NOMO-1 treated with DMSO at 0.1 percent for 48 hours (cell line): Measurements from ENCODE around the gene MOG.

Experiments
- DNase-seq: peaks from one replicate; lab custom pipeline; 2025; ENCODE audit not compliant: unreplicated experiment; lab: John Stamatoyannopoulos, UW

The MOG gene

DNA sequence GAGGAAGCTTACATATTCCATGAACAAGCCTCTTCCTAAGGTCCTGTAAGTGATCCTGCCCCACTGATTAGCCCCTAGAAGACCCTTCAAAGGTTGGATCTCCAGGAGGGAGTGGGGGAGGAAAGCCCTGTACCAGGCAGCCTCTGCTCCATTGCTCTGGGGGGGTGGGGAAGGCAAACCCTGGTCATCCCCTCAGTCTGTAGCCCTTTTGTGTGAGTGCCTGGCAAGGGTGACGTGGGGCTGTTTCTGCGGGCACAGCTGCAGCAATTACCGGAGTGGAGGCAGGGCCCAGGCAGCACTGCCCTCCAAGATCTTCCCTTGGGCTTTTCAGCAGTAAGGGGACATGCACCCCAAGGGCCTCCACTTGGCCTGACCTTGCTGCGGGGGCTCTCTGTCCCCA lies at the start of gene MOG:
MOG (plus strand) TSS at position 295 of the 400 bp plus-strand sequence. CDS start 118 bp downstream, outside the sequence.
- no peak for DNase-seq

DNA sequence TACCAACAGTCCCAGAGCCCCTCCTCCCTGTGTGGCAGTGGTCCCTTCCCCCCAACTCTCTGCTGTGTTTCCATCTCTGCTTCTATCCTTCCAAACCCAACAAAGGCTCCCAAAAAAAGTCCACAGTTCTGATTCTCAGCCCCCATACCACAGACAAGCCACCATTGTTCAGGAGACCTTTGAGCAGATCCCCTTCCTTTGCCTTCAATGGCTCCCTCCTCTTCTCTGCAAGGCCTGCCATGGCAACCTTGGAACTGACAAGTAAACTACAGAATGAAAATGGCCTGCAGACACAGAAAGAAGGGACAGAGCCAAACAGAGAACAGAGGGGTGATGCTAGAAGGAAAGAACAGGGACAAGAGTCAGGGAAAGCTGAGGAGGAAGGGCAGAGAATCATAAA lies 48.8 kb upstream of the MOG start:
- DNase-seq: no peak

DNA sequence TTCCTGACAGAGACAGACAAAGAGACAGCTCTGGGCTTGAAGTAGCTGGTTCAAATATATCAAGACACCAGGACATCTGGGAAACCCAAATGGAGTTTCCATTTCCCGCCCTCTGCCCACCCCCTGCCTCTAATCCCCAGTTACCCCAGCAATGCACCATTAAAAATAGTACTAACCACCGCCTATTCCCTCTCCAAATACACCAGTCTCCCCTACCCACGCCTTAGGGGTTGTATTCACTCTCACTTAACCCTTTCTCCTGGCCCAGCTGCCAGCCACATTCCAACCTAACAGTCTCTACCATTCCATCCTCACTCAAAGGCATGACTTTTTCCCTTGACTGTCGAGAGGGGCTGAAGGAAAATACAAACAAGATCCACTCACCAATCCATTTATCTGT lies 46.4 kb upstream of the MOG start:
- no peak for DNase-seq

DNA sequence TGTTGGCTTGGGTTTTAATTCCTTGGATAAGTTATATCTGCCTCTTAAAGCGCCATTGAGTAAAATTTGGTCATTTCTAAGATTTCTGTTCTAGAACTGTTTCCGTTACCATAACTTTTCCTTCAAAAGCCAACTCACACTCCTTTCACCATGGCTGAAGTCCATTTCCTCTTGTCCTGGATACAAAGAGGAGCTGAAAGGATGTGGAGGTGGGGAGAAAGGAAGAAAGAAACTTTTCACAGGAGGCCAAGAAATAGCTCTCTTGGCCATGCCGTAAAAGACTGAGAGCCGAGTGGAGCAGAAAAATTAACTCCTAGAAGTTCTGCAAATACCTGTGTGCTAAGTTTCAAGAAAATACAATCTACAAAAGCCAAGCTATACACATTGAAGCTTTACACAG lies 45.5 kb upstream of the MOG start:
- no peak for DNase-seq

DNA sequence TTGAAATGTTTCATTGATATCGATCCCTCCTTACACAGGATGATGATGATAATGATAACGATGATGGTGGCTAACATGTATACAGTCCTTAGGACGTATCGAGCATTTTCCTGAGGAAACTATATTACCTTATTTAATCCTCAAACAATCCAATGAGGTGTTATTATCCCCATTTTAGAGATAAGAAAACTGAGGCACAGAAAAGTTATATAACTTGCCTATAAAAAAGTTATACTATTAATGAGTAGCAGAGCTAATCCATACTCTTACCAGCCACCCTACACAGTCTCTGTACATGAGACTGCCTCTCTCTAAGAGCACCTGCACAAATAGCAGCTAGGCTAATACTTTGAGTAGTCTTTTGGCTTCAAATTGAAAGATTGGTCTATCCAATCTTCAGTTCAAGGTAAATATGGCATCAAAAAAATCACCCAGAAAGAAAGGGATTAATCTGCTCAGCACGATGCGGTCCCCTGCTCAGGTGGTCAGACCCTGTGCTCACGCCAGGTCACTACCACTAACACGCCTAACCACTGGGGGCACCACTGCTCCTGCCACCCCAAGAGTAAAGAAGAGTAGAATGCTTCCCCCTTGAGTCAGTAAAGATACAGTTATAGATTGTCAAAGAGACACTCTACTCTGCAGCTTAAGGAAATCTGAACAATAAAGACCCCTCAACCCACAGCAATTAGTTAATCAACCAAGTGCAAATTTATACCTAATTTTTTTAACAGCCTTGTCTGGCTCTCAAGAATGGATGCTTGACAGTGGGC lies 38.9 kb upstream of the MOG start:
- no peak for DNase-seq

DNA sequence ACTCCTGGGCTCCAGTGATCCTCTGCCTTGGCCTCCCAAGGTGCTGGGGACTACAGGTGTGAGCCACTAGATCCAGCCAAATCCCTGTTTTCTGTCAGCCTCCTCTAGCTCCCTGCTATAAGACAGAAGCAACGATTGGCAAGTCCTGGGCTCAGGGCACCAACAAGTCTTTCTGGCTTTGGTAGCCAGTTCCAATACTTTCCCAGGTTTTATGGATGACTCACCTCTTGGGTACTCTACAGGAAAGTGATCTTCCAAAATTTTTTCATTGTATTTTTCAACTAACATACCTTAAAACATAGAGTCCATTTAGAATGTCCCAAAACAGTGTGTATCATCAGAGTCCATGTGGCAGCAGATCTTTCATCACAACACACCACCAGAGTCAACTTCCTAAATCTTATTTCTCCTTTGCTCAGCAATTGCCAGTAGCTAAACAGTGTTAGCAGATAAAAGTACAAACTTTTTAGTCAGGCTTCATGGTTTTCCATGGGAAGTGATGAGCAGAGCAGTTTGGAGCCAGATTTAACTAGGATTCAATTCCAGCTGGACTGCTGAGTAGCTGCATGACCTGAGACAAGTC lies 37.2 kb upstream of the MOG start:
- DNase-seq: no peak

DNA sequence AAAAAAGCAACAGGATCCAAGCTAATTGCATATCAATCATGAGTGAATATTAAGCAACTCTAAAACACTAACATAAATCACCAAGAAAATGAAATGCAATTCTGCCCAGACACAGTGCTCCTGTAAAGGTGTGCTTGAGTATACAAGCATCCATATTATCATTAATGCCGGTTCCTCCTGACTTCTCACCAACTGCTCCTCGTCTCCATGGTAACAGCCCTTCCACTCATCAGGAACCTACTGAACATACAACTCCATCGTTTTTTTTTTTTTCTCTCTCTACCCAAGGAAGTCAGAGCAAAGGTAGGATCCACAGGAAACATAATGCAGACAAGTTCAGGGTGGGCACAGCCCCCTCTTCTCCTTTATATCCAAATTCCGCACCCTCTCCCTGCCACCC lies 36.3 kb upstream of the MOG start:
- no peak for DNase-seq

DNA sequence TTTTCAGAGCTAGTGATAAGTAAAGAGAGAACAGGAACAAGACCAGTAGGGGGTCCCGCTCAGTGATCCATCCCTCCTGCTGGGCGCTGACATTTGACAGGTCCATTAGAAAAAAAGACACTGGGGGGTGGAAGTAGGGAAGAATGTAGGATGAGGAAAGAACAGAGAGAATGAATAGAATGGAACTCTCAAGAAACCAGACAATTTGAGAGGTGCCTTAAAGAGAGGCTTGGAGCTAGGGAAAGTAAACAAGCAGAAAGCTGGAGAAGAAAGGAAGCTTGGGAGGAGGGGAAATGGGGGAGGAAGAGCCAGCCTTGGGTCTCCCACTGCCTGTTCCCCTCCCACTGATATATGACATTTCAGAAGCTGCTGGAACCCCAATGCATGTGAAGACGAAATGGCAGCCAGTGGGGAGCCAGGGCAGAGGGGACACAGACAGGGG lies 32.4 kb upstream of the MOG start:
- DNase-seq: no peak

DNA sequence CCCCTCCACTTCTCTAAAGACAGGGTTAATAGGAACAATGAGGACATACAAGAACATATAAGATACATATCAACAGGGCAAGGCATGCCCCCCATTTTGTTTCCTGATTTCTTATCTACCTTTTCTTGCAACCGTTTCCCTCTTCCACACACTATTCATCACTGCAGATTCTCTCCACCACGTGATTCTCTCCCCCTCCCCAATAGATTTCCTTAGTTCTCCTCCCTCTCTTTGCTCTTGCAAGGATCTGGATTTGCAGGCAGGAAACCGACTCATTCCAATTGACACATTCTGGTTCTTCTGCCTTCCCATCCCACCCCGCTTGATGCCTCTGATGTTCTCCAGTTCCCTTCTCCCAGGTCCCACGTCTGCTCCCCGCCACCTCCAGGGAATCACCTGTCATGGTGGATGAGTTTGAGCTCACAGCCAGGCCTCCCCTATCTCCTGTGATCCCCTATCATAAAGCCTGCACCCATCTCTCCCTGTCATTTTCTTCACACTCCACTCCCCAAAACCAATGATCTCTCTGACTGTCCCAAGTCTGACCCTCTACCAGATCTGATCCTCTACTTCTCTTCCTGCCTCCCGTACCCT lies 31.5 kb upstream of the MOG start:
- DNase-seq: no peak

DNA sequence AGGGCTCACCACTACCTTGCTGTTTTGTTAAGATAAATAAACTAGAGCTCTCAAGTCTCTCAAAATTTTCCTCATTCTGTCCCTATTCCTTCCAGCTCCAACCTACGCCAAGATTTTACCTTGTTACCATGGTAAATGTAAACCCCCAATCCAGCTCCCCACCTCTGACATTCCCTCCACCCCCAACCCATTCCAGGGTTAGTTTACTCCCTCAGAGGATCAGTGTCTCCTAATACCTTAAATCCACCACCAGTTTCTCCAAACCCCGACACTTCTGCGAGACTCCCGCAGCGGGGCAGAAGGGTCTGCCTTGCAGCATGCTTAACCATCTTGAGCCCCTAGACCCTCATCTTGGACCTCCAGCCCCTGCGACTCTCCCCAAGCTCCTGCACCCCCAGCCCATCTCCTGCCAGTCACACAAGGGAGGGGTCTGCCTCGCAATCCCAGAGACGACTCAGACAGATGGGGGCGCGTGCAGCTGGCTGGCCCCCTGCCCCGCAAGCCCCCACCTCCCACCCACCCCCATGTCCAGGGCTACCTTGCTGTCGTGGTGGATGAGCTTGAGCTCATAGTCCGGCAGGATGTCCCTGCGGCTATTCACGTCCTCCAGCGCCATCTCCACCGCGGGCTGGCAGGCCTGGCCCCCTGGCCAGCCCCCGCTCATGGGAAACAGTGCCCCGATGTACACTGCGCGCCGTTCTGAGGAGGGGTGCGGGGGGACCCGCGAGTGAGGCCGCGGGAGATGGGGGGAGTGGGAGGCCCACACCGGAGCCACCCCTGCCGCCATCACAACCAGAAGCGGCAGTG lies 29.7 kb upstream of the MOG start:
- no peak for DNase-seq

DNA sequence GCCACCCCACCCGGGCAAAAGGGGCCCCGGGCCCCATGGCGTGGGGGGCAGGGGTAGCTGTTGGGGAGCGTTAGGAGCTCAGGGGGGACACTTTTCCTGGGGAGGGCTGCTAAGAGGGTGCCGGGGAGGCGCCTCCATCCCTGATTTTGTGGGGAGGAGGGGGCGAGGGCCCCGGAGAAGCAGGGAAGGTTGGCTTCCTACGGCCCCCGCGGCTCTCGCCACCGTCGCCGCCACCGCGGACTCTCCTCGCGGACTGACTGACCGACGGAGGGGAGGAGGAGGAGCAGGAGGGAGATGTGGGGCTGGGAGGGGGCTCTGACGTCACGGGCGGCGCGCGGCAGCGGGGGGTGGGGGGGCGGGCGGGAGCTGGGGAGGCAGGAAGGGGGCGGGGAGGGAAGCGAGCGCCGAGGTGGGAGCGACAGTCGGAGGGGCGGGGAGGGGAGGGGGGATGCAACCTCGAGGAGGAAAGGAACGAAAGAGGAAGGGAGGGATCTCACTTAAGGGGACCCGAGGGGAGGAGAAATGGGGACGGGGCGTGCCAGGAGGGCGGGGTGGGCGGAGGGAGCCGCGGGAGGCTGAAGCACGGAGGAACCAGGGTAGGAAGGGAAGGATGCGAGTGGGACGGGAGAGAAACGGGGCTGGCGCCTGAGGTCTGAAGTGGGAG lies 29.0 kb upstream of the MOG start:
- DNase-seq: peak; percentile 72

DNA sequence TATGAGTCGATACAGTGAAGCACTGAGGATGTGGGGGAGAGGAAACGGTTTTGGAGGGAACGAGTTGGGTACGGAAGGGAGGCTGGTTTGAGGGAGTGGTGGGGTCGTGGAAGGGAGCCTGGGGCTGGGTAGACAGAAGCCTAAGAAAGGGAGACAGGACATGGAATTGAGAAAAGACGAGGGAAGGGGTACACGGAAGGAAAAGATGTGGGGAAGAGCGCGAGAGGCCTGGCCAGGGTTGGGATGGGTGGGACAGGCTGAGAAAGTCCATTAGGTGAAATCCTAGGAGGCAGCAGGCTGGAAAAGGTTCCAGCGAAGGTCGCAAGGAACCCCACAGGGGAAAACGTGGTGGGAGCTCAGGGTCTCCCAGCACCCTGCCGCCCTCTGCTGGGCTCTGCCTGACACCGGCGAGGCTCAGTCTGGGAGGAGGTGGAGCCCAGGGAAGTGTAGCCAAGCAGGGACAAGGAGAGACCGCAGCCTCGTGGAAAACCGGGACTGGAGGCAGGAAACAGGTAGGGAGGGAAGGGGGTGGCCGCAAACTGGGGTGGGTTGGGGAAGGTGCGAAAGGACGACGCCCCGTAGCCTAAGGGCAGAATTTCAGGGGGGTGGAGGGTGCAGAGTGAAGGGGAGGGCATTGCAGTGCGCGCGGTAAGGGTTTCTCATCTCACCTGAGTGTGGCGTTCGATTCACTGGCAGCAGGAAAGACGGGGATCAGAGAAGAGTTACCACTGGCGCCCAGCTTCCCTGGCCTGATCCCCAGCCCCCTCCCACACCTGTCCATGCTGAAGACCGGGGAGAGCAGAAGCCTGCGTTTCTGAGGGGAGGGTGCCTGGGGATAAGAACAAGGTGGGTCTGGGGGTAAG lies 28.2 kb upstream of the MOG start:
- peak; percentile 52 for DNase-seq

DNA sequence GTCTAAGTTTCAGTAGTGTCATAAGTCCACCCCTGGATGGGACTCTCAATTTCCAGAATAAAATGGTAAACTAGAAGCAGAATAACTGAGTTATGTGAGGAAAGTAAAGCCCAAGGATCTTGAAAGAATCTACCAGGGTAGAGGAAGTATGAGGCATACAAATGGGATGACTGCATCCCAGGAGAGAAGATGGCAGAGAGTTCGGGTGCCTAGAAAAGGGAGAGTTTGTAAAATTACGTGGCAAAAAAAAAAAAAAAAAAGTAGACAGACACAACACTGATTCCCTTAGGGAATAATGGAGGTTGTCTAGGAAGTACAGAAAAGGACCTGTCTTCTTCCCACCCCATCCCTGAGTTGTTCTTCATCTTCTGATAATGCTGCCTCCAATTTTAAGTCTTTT lies 27.3 kb upstream of the MOG start:
- no peak for DNase-seq

DNA sequence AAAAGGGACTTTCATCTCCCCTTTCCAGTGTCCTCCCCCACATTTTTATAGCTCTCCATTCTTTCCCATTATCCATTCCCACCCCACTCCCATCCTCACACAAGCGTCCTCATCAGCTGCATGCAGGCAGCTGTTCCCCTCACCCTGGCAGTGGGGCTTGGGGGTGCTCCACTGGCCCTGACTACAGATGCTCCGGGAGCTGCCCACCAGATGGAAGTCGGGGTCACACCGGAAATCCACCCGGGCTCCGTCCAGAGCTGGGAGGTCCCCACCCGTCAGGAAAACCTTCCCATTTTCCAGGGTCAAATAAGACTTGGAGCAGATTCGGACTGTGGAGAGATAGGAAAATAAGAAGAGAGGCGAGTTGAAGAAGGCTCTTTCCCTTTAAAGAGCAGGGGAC lies 26.6 kb upstream of the MOG start:
- DNase-seq: no peak

DNA sequence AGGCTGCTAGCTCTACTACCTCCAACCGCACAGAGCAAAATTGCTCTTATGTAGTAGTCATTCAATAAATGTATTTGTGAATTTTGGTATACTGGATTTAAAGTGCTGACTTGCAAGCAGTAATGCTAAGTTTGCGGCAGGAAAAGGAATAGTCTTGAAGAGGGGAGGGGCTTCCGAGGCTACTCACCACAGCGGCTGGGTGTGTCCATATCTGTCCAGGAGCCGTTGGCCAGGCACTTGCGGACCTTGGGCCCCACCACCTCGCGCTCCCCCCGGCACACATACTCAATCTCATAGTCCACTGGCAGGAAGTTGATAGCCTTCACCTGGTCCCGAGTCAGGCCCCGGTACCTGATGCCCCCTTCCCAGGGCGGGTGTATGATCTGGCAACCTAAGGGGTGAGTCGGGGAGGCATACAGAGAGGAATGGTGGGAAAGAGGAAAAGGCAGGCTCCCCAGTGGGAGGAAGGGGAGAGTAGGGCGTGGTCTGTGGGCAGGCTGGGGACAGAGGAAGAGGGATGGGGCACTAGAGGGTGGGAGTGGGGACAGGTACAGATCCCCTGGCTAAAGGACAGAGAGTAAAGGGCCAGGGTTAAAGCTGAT lies 25.6 kb upstream of the MOG start:
- DNase-seq: no peak

DNA sequence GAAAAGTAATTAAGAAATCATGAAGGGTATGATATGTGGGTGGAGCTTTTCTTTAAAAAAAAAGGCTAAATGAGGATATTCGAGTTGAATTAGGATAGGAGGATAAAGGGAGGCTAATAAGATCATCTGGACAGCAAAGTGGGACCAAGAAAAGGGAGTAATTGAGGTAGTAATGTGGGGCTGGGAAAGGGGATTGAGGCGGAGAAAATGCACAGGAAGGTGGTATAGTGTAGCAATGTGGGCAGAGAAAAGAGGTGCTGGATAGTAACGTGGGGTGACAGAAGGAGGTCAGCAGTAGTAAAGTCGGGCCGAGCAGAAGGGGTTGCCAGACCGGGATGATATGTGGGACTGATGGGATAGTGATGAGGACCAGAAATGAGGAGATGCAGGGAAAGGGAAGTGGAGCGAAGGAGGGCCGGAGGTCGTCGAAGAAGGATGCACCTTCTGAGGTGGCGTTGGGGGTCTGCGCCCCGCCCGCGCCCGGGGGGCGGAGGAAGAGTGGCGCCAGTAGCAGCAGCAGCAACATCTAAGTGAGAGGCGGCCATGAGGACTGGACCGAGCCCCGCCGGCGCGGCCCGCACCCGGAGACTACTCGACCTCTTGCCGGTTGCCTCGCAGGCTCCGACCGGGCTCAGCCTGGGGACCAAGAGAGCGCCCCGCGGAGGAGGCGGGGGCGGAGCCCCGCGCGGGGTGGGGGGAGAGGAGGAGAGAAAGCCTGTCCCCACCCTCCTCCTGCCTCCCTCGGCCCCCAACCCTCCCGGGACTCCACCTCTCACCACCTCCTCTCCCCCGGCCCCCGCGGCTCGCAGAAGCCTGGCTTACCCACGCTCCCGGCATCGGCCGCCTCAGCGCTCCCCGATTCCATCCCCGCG lies 24.8 kb upstream of the MOG start:
- DNase-seq: no peak

DNA sequence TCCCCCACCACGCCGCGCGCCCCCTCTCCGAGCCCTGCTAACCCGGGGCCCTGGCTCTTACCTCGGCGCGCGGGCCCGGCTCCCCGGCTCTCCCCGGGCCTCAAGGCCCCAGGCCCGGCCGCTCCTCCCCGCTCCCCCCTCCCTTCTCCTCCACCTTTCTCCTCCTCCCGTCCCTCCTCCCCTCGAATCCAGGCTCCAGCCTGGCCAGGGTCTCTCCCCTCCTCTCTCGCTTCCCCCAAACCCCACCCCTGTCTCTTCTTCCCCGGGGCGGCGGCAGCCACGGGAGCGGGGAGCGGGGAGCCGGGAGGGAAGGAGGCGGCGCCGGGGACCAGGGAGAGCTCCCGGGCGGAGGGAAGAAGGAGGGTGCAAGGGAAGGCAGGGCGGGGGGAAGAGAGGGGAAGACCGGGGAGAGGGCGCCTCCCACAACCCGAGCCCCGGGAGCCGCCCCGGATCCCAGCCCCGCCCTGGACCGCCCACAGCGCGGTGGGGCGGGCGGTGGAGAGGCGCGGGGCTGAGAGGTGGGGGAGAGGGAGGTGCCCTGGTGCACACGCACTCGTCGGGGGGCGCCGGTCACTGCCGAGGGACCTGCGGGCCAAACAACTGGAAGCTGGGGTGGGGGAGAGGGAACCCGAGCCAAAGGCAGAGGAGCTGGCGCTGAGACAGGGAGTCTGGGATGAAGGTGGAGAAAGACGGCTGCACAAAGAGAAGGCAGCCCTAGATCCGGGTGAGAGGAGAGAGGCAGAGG lies 23.9 kb upstream of the MOG start, which contains the start of gene GABBR1:
GABBR1 (minus strand) TSS at position 395 of the 745 bp plus-strand sequence. CDS start 798 bp downstream, outside the sequence.
- DNase-seq: peak; percentile 63

DNA sequence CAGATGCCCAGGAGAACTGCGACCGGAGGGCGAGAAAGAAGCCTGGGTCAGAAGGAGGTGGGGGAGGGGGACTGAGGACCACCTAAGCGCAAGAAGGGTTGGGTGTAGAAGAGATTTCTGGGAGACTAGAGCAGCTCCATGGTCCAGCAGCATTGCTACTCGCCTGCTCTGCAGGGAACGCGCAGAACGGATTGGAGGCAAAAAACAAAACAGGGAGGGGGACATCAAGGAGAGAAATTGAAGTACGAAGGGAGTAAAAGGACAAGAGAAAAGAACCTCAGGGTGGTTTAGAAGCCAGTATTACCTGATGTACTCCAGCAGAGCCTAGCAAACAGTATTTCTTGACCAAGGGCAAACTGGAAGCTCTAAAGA lies 23.4 kb upstream of the MOG start:
- DNase-seq: no peak
